G401 (cell line): ENCODE data around the gene IQSEC1. TPM values are rescaled to one million over a fixed set of nuclear protein-coding genes. Genes with fewer than 3 reads are reported as not detected.

Source experiments
- DNase-seq: peaks from one replicate; pipeline ENCODE4 v3.0.0-alpha.2; 2015; ENCODE audit warnings: low spot score
- in situ Hi-C: cut with HindIII; loops from 2 replicates; pipeline ENCODE4 v1.10.0; 2016; ENCODE audit warnings: low sequenced_read_pairs, mixed read lengths
- total RNA-seq: library from RNA; depleted of rRNA; stranded (reverse); fragments of >200 nt; shearing (Covaris generic); gene quantifications from 2 replicates; pipeline ENCODE4 v1.2.3, GENCODE V29; 2014

IQSEC1 gene
- total RNA-seq, 1 experiment from 2014 or later = 10.7 TPM

DNA sequence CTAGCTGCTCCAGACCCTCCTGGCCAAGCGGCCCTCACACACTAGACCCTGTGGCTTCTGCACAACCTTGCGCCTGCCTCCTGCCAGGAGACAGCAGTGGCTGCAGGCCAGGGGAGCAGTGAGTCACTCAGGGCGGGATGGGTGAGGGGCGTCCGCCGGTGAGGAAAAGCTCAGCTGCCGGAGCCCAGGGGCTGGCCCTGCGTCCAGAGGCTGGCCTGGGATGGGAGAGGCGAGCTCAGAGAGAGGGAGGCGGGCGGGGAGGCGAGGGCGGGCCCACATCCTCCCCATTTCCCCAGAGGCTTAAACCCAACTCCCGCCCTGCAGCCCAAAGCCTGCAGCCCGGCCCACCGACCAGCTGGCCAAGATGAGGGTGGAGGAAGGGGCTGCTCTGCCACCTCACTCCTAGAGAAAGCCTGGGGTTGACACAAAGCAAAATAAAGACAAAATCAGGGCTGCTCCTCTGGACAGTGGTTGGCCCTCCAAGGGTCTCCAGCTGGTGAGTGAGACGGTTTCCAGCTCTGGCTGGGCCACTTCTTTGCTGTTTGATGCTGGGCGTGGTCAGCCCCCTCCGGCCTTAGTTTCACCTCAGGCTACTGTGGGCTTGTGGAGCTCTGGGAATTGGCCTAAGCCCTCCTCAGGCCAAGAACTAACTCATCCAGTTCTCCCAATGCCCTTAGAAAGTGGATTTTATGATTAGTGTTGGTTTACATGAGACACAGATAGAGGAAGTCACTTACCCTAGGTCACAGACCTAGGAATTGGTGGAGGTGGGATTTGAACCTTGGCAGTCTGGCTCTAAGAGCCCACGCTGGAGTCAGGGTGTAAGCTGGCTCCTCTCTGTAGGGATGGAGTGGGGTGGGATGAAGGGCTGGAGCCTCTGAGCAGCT, 50.6 kb downstream of the IQSEC1 start:
- no peak for DNase-seq
- in situ Hi-C loops = no loop called here

DNA sequence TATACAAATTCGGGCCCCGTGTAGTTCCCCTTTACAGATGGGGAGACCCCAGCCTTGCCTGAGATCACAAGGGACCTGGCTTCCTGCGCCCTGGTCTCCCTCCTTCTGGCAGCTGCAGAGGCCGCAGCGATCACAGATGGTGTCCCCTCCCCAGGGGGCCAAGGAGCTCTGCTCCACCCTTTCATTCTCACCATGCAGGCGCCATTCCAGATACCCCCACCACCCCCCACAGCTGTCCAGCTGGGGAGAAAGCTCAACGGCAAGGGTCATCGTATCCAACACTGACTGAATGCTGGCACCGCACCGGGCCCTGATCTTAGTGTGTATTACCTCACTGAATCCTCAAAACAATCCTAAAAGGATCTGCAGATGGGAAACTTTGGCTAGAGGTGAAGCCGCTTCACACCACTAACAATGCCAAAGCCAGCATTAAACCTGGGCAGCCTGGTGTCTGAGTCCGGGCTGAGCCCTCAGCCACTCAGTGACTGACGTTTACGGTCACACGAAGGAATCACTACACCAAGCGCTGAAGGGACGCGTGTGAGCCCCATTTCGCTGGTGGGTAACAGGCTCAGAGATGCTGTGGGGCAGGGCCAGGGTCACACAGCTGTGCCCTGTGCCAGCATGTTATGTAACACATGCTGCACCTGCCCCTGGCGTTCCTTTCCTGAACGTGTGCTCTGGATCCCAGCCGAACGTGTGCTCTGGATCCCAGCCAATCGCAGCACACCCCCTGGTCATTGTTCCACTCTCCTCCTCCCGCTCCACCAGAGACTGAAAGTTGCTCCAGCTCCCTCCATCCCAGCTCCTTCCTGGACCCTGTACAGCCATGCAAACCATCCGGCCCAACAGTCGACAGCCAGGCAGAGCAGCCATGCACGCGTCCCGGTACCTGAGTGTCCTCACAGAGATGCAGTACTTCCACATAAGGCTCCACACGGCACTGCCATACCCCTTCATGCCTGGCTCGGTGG, 51.8 kb downstream of the IQSEC1 start:
- in situ Hi-C loops = no loop called here
- peak; percentile 69 for DNase-seq

DNA sequence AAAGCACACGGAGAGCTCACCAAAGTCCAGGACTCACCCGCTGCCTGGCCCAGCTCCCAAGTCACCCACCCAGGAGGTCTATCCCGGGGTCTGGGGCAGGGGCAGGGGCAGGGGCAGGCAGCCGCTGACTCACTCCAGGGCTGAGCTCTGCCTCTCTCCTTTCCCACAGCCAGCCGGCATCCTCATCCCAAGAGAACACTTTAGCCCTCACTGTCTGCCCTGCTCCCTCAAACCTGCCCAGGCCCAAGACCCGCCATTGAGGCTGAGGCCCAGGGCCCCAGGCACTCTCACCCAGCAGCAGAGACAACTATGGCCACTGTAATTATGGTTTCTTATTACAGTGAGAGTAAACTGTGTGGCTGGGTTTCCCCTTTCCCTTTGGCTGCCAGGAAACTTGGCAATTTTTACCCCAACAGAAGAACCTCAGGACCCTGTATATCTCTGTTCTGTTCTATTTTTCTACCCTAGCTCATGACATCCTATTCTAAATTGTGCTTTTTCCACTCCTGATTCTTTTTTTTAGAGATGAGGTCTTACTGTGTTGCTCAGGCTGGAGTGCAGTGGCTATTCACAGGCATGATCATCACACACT, 53.0 kb downstream of the IQSEC1 start:
- no peak for DNase-seq
- in situ Hi-C loops = no loop called here

DNA sequence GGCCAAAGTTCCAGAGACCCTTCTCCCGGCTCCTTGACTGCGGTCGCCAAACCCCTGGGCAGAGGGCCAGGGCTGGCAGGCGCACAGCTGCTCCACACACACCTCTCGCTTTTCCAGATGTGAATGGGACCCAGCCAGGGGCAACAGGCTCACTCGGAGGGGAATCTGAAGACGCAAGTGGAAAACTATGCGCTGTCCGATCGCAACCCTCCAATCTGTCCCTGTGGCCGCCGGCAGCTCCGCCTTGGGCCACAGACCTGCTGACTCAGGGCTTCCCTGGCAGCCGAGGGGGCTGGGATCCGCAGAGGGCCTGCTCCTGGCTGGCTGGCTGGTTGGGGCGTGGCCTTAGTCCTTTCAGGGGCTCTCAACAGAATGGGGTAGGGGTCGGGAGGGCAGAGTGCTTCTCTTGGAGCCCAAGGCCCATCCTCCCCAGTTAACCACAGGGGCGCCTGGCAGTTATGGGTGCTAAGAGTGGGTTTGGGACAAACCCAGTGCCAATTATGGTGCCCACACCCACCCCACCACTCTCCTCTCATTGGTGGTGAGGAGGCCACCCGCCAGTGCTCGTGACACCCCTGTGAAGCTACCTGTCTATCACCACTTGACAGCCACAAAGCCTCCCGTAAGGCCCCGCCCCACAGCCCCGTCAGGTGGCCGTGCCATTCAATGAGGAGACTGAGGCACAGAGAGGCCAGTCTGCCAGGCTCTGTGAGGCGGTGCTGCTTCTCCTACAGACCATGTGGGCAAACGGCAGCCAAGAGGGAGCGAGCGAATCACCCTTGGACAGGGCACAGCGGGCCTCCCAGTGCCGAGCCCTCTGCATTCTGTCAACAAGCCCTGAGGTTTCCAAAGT, 53.8 kb downstream of the IQSEC1 start:
- DNase-seq = no peak
- in situ Hi-C loops = no loop called here

DNA sequence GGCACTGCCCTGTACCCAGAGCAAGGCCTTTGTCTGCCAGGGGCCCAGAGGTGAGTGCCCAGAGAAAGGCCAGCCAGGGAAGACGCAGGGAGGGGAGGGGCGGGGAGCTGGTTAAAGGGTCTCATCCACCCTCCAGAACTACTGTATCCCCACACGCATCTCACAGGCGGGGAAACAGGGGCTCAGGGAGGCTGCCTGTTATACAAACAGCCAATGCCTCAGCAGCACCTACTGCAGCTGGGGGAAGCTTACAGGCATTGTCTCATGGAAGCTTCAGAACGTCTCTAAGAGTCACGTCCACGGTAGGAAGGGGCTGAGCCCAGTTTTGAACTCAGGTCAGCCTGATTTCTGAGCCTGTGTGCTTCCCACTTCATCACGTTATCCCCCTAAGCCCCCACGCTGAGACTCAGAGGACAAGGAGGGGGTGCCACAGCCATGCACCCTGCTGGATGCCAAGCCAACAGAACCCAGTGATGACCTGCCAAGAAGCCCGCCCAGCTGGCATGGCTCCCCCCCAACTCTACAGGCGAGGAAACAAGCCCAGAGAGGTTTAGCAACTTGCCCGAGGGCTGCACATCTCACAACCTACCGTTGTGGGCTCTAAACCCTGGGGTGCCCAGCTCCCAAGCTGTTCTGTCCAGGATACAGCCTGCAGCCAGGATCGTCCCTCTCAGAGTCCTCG, 54.5 kb downstream of the IQSEC1 start:
- in situ Hi-C loops = no loop called here
- DNase-seq = no peak

DNA sequence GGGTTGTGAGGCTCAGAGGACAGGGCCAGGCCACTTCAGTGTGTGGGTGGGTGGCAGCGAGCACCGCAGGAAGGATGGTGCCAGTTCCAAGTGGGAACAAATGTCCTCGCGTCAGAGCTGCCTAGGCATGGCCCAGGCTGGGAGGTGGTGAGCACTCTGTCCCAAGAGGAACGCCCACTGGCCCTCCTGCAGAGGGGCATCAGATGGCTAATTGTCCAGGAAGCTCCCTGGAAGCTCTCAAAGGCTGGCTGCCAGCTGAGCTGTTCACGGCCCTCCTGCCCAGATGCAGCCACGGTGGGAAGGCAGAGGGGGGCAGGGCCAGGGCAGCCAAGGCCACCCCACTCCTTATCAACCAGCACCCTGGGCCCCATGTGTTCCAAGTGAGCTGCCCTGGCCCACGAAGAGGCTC, 55.2 kb downstream of the IQSEC1 start:
- in situ Hi-C loops = no loop called here
- DNase-seq = no peak

DNA sequence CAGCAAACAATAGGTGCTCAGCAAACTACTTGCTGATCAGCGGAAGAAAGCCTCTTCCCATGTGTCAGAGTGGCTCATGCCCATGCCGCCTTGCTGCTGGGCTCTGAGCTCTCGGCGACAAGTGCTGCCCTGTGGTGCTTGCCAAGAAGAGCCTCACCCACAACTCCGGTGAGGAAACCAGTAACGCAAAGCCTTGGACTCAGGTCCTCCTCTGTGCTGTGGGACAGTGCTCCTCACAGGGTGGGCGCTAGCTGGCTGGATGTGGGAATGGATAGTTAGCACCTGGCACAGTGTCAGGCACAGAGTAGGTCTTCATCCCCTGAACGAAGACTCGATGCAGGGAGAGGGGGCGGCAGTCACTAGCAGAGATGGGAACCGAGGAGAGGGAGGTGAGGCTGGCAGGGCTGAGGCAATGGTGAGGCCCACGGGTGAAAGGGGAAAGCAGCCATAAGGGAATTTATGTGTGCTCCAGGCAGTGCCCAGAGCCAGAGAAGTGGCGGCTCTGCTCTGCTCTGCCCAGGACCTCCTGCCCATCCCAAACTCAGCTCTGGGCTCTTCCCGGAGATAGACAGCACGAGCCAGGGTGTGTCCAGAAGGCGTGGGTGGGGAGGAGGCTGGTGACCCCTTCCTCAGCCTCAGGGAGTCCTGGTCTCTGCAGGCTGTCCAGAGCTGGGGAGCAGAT, 55.7 kb downstream of the IQSEC1 start:
- no peak for DNase-seq
- in situ Hi-C loops = no loop called here

DNA sequence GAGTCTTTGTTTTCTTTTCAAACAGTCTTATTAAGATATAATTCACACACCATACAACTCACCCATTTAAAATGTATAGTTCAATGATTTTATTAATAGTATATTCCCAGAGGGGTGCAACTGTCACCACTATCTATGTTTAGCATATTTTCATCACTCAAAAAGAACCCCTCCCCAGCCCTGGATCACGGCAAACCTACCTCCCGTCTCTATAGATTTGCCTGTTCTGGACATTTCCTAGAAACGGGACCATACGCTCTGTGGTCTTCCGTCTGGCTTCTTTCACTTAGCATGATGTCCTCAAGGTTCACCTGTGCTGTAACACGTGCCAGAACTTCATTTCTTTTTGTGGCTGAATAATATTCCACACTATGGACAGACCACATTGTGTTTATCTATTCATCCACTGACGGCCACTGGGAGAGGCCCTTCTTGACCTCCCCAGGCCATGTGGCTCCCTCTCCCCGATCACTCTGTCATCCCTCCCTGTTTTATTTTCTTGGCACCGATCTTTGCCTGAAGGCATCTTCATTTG, 56.4 kb downstream of the IQSEC1 start:
- DNase-seq = no peak
- in situ Hi-C loops = no loop called here

DNA sequence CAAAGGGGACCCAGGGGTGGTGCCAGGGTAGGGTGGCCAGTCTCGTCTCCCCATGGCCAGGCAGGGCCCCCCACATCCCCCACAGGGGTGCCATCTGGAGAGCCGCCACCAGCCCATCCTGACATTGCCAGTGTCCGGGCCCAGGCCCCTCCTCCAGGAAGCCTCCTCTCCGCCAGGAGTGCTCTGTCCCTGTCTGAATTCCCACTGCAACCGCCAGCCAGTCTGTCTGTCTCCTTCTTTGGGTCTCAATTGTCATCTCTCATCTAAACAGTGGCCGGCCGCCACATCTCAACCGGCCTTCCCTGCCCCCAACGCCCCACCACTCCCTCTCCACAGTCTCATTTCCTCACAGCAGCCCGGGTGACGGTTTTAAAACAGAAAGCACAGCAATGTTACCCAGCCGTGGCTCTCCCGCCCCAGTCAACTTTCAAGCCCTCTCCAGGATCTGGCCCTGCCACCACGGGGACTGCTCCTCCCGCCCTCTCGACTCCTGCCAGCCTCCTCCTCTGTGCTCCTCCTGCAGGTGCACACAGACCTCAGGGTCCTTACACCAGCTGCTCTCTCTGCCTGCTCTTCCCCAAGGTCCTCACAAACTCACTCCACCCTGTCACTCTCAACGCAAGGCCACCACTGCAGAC, 57.0 kb downstream of the IQSEC1 start:
- in situ Hi-C loops = no loop called here
- no peak for DNase-seq

DNA sequence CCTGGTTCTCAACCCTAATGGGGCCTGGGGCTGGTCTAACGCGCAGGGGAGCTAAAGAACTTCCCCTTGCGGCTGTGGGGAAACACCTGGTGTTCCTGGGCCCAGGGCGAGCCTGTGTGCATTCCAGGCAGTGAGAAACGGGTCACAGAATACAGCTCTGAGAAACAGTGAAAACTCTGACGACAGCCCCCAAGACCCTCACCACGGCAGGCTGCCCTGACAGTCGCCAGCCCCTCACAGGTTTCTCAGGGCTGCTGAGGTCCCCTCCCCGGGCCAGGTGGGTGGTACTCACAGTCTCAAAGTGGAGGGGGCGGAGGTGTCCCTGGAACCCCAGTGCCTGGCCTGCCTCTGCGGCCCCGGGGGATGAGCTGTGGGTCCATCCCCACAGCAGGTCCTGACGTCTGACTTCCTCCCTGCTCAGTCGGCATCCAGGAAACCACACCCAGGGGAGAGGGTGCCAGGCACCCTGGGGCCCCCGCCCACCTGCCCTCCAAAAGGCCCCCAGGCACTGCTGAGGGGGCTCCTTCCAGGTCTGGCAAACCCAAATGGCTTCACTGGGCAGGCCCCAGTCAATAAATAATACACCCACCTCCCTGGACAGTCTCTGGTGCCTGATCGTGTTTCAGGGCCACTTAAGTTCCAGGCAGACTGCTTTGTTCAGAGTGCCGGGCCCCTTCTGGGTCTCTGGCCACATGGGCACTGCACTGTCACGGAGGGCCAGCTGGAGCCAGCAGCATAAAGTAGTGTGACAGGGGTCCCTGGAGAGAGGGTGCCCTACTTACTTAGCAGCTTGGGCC, 57.7 kb downstream of the IQSEC1 start:
- in situ Hi-C loops = no loop called here
- no peak for DNase-seq

DNA sequence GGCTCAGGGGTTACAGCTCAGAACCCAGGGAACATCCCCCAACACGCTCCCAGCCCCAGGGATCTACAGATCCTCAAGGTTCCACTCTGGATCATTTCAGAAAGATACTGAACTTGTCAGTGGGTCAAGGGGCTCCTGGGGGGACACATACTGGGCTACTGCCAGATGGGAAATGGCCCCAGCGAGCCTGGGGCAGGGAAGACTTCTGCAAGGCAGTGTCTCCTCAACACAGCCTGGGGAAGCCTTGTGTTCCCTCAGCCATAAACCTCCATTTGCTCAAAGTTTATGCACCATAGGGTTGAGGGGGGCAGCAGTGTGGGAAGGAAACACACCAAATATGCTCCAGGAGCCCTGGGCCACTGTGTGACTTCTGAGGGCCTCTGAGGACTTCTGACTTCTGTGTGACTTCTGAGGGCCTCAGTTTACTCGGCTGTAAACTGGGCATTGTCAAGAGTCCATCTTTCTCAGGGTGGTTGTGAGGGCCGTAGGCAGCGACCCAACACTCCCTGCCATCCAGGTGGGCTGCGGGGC, 58.4 kb downstream of the IQSEC1 start:
- in situ Hi-C loops = no loop called here
- DNase-seq = no peak

DNA sequence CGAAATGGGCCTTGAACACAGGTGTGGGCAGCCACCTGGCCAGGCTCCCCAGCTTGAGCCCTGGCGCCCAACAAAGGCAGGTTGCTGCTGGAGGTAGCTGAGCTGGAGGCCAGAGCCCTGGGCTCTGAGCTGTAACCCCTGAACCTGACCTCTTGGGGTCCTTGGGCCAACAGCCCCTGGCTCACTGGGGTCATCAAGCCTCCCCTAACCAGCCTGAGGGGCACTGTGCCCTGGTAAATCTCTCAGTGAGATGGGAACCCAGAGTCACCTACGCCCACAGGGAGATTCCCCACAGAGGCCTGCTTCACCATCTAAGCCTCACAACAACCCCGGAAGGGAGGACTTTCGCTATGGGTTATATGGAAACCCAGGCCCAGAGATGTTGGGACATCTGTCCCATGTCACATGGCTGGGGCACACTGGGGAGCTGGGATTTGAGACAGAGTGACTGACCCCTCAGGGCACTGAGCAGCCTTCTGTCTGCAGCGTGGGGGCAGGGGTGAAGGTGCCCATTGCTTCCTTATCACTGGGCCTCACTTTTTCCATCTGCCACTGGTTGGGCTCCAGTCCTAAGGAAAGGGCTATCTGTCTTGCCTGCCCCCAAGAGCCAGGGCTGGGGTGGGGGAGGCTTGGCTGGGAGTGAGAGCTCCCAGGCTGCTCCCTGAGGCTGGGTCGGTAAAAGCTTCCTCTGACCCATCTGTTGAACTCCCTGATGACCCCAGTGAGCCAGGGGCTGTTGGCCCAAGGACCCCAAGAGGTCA, 59.1 kb downstream of the IQSEC1 start:
- DNase-seq = no peak
- in situ Hi-C loops = no loop called here

DNA sequence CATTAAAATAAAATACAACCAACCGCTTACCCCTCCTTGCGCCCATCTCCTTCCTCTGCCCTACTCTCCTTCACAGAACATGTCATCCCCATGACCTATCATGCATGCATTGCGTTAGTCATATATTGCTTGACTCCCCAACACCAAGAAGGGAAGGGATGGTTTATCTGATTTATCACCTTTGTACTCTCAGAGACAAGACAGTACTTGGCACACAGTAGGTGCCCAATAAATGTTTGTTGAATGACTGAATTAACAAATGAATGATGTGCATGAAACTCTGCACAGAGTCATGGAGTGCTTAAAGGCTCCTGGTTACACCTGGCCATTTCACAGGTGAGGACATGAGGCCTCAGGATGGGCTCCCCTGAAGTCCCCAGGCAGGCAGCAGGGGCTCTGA, 59.7 kb downstream of the IQSEC1 start:
- DNase-seq = no peak
- in situ Hi-C loops = no loop called here

DNA sequence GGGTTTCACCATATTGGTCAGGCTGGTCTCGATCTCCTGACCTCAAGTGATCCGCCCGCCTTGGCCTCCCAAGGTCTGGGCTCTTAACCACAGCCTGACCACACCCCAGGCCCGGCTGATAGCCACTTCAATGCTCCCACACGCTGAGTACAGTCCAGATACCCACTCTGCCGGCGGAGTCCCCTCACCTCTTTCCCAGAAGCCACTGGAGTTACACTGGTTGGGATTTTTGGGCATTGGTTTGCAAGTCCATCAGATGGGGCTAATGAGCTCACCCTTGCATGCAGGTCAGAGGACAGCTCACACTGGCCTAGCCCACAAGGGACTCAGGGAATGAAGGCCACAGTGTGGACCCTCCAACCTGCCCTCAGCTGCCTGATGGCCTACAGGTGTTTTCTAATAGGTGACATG, 60.1 kb downstream of the IQSEC1 start:
- in situ Hi-C loops = no loop called here
- no peak for DNase-seq

DNA sequence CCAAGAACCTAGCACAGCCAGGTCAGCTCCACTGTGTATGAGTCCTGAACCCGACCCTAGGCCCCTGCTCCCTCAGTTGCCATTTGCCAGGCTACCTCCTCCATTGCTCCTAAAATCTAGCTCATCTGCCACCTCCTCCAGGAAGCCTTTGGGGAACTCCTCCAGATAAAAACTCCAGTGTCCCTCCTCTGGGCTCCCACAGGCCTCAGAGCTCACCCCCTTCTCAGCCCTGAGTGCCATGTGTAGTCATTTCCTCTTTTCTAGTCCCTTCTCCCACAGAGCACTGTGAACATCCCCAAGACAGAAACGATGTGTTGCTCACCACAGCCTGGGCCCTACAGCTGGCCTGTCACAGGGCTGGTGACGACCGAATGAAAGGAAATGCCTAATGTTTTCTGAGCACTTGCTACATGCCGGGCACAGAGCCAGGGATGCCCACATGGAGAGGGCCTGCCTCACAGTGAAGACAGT, 61.0 kb downstream of the IQSEC1 start:
- DNase-seq = no peak
- in situ Hi-C loops = no loop called here
